Transverse colon (tissue), 4 donors: ENCODE measurements around the gene ATP1B3. TPM values are rescaled to one million over a fixed set of nuclear protein-coding genes. Genes with fewer than 3 reads are reported as not detected.

Source experiments
- DNase-seq: peaks from one replicate; pipeline ENCODE4 v3.0.0-alpha.2; 2019
- H3K27ac ChIP-seq, 4 donors: fragments of 200-600 bp; sonication (generic); 2 replicates each; pipeline ENCODE4 v1.5.1; 2016 to 2018; ENCODE audit warnings: inconsistent platforms in 4 of 4
- H3K27me3 ChIP-seq: fragments of 200-600 bp; sonication (generic); 2 replicates; pipeline ENCODE4 v1.5.1; 2017; ENCODE audit warnings: inconsistent platforms
- H3K36me3 ChIP-seq, 4 donors: fragments of 200-600 bp; sonication (generic); 2 replicates each; pipeline ENCODE4 v1.5.1; 2017 to 2019; ENCODE audit warnings: inconsistent platforms in 4 of 4
- H3K4me1 ChIP-seq, 4 donors: fragments of 200-600 bp; sonication (generic); 2 replicates each; pipeline ENCODE4 v1.5.1; 2017 to 2020; ENCODE audit warnings: inconsistent platforms in 4 of 4
- H3K4me3 ChIP-seq, 4 donors: fragments of 200-600 bp; sonication (generic); 1 replicate in 1 of 4; 2 replicates in 3 of 4; pipeline versions ENCODE4 v1.5.1 to v1.6.1; 2017 to 2019; ENCODE audit warnings: inconsistent platforms in 4 of 4
- H3K9me3 ChIP-seq, 2 donors: fragments of 200-600 bp; sonication (generic); 2 replicates each; pipeline ENCODE4 v1.5.1; 2017 to 2019; ENCODE audit warnings: inconsistent platforms in 2 of 2
- CTCF ChIP-seq, 5 experiments: fragments of 200-600 bp in 3 of 5; fragments of 450-650 bp in 2 of 5; sonication (generic) in 3 of 5; IDR thresholded peaks; 1 replicate in 2 of 5; 2 replicates in 3 of 5; pipeline ENCODE4 v1.5.1; 2016 to 2017; ENCODE audit warnings: antibody characterized with exemption in 5 of 5, inconsistent platforms in 3 of 5, mild to moderate bottlenecking in 2 of 5, moderate library complexity in 1 of 5
- EP300 ChIP-seq: sonication (generic); formaldehyde crosslinking; IDR thresholded peaks from one replicate; pipeline ENCODE4 v1.6.1; 2017; ENCODE audit warnings: antibody characterized with exemption, low read depth
- POLR2A ChIP-seq: fragments of 450-650 bp; IDR thresholded peaks from one replicate; pipeline ENCODE4 v1.6.1; 2016; ENCODE audit warnings: antibody characterized with exemption, mild to moderate bottlenecking, moderate library complexity
- POLR2AphosphoS5 ChIP-seq, 3 donors: sonication (generic); formaldehyde crosslinking; IDR thresholded peaks; one replicate each; pipeline ENCODE4 v1.6.1; 2016; ENCODE audit warnings: antibody characterized with exemption in 3 of 3
- WGBS, 2 donors: methylation state at CpG; one replicate each; pipeline ENCODE4 v1.1.5; 2018; ENCODE audit warnings: low coverage in 1 of 2; 5-methylcytosine and 5-hydroxymethylcytosine counted together
- in situ Hi-C, 4 donors: fragments of 200-750 bp; cut with MboI; loops; one replicate each; pipeline versions ENCODE4 v1.15.0 to v1.15.1; 2017; ENCODE audit warnings: low sequenced_read_pairs in 3 of 4, low pct_ligation_motif_present in 1 of 4, low pct_unique_long_range_greater_than_20kb in 1 of 4
- intact Hi-C: fragments of 100-400 bp; cut with DNase I; formaldehyde crosslinking; loops from one replicate; pipeline ENCODE4 v1.15.1; 2023; ENCODE audit warnings: low total_unique reads
- total RNA-seq, 4 donors: library from RNA; depleted of rRNA; stranded (reverse); fragments of >200 nt; gene quantifications; one replicate each; pipeline ENCODE4 v1.1.0, GENCODE V29; 2016

ATP1B3 gene
- total RNA-seq, 4 donors from 2014 or later = 79.6 to 251 (median 196) TPM

- H3K36me3 ChIP-seq = no peaks in the 10 kb centered on the region
- no peaks in the 10 kb centered on the region for H3K9me3 ChIP-seq
- 1% methylated on average over 57 of the region's 76 CpGs; no CpG with 5 or more reads in 1 of the 2 donors for WGBS, 2 donors
- H3K27ac ChIP-seq = peak overlapping the region; percentile 99 to 100 (median 100)
- intact Hi-C loops (loop anchor here (1.0 kb wide), 1 partner anchor 139 kb away; the partner anchor contains the start of gene RNF7), in situ Hi-C loops (no loop called here)
- peak overlapping the region; percentile 83 to 100 (median 91) for H3K4me3 ChIP-seq
- peak; percentile 65 for DNase-seq
- TF ChIP-seq POLR2A (no peak), POLR2AphosphoS5 (IDR thresholded peaks at IDR 0.05) (peak; percentile 37 to 74 (median 42)), EP300 (no peak), CTCF (IDR thresholded peaks at IDR 0.05) (no peak)
- peaks cover 6 to 49% (median 29%) of the 10 kb centered on the region in 4 donors for H3K4me1 ChIP-seq
- H3K27me3 ChIP-seq = no peaks in the 10 kb centered on the region
Measured at GRCh38 chr3:141876891-141877621, 613 bp downstream of the ATP1B3 start.

- intact Hi-C loops = loop anchor here (1.0 kb wide), 1 partner anchor 140 kb away; the partner anchor contains the start of gene RNF7
- WGBS, 2 donors = 13 to 23% methylated on average over 3 of the region's 3 CpGs
- no peaks in the 10 kb centered on the region for H3K36me3 ChIP-seq
- no peak for DNase-seq
- TF ChIP-seq POLR2AphosphoS5 (IDR thresholded peaks at IDR 0.05) (no peak), POLR2A (no peak), CTCF (IDR thresholded peaks at IDR 0.05) (no peak), EP300 (no peak)
- in situ Hi-C loops = no loop called here
- H3K4me3 ChIP-seq = peak overlapping the region; percentile 83 to 100 (median 91)
- no peaks in the 10 kb centered on the region for H3K9me3 ChIP-seq
- peak overlapping the region; percentile 99 to 100 (median 100) for H3K27ac ChIP-seq
- H3K27me3 ChIP-seq = no peaks in the 10 kb centered on the region
- H3K4me1 ChIP-seq = peaks cover 6 to 49% (median 29%) of the 10 kb centered on the region in 4 donors
Measured at GRCh38 chr3:141877911-141878310, 1.5 kb downstream of the ATP1B3 start.

- Histone ChIP-seq H3K27me3 (no peaks in the 10 kb centered on the region), H3K27ac (peak overlapping the region; percentile 99 to 100 (median 100)), H3K9me3 (no peaks in the 10 kb centered on the region), H3K36me3 (no peaks in the 10 kb centered on the region), H3K4me3 (peak overlapping the region in 3 of 4 donors; percentile 83 to 100 (median 88)), H3K4me1 (peaks cover 6 to 49% (median 29%) of the 10 kb centered on the region in 4 donors)
- 13 to 20% methylated on average over 1 of the region's 1 CpG for WGBS, 2 donors
- in situ Hi-C loops (no loop called here), intact Hi-C loops (no loop called here)
- DNase-seq = no peak
- TF ChIP-seq CTCF (IDR thresholded peaks at IDR 0.05) (no peak), POLR2AphosphoS5 (IDR thresholded peaks at IDR 0.05) (peak in 2 of 3 donors; percentile 53 to 62), POLR2A (peak; percentile 45)
Measured at GRCh38 chr3:141878326-141878725, 1.9 kb downstream of the ATP1B3 start.

- intact Hi-C loops (no loop called here), in situ Hi-C loops (no loop called here)
- Histone ChIP-seq H3K27me3 (no peaks in the 10 kb centered on the region), H3K36me3 (no peaks in the 10 kb centered on the region), H3K27ac (peak overlapping the region; percentile 99 to 100 (median 100)), H3K9me3 (no peaks in the 10 kb centered on the region), H3K4me3 (peak overlapping the region in 2 of 4 donors; percentile 1 to 83), H3K4me1 (peaks cover 6 to 49% (median 29%) of the 10 kb centered on the region in 4 donors)
- 53 to 62% methylated on average over 2 of the region's 2 CpGs for WGBS, 2 donors
- DNase-seq = peak; percentile 21
- TF ChIP-seq CTCF (IDR thresholded peaks at IDR 0.05) (no peak), POLR2A (no peak), EP300 (no peak), POLR2AphosphoS5 (IDR thresholded peaks at IDR 0.05) (no peak)
Measured at GRCh38 chr3:141878817-141879216, 2.4 kb downstream of the ATP1B3 start.
